B cell (primary cell): ENCODE data around the gene SEC23B. TPM values are rescaled to one million over a fixed set of nuclear protein-coding genes. Genes with fewer than 3 reads are reported as not detected.

Source experiments
- ATAC-seq: fragments of 200-7000 bp; cut with Tn5 transposase; one replicate; pipeline ENCODE4 v1.10.0; 2021; ENCODE audit warnings: low read depth, mild to moderate bottlenecking, moderate number of reproducible peaks, moderate library complexity
- CTCF ChIA-PET: fragments of 350-600 bp; sonication (Branson Sonifier 250); formaldehyde crosslinking; loops from one replicate; lab custom pipeline; 2021; ENCODE audit warnings: antibody characterized with exemption, inconsistent platforms; lab: Charles Lee
- POLR2A ChIA-PET: fragments of 350-600 bp; sonication (Branson Sonifier 250); formaldehyde crosslinking; loops from one replicate; lab custom pipeline; 2021; ENCODE audit warnings: antibody characterized with exemption; lab: Charles Lee
- DNase-seq: peaks from one replicate; pipeline ENCODE4 v3.0.0; 2013
- H2AFZ ChIP-seq: 2 replicates; pipeline ENCODE4 v1.6.1; 2012; ENCODE audit warnings: mild to moderate bottlenecking, low read depth, low read length; ENCODE audit not compliant: insufficient read depth, poor library complexity, severe bottlenecking
- H3K27ac ChIP-seq, 2 donors: 1 replicate in 1 of 2; 2 replicates in 1 of 2; pipeline ENCODE4 v1.5.1; 2012 to 2013; ENCODE audit warnings: low read length in 2 of 2, mild to moderate bottlenecking in 2 of 2, moderate library complexity in 1 of 2
- H3K27me3 ChIP-seq, 4 experiments: fragments of 200-600 bp in 1 of 4; sonication (generic) in 1 of 4; replicated peaks in 1 of 4; 1 replicate in 2 of 4; 2 replicates in 2 of 4; pipeline versions ENCODE4 v1.6.1 to v1.7.0; 2013 to 2016; ENCODE audit warnings: low read length in 3 of 4, mild to moderate bottlenecking in 2 of 4, mixed read lengths in 1 of 4, moderate library complexity in 1 of 4; ENCODE audit not compliant: insufficient read depth in 4 of 4, control insufficient read depth in 3 of 4; ENCODE audit errors: control extremely low read depth in 1 of 4
- H3K36me3 ChIP-seq, 2 experiments: replicated peaks in 1 of 2; 1 replicate in 1 of 2; 2 replicates in 1 of 2; pipeline versions ENCODE4 v1.6.1 to v1.7.1; 2013; ENCODE audit warnings: low read length in 1 of 2; ENCODE audit not compliant: insufficient read depth in 2 of 2, control insufficient read depth in 1 of 2; ENCODE audit errors: control extremely low read depth in 1 of 2, extremely low read depth in 1 of 2
- H3K4me1 ChIP-seq, 2 donors: fragments of 200-600 bp in 1 of 2; sonication (generic) in 1 of 2; 1 replicate in 1 of 2; 2 replicates in 1 of 2; pipeline versions ENCODE4 v1.5.1 to v1.6.1; 2013 to 2017; ENCODE audit warnings: low read length in 2 of 2; ENCODE audit not compliant: control insufficient read depth in 2 of 2, insufficient read depth in 2 of 2
- H3K4me2 ChIP-seq: replicated peaks from 2 replicates; pipeline ENCODE3; 2012; ENCODE audit warnings: mild to moderate bottlenecking, low read depth, low read length; ENCODE audit not compliant: poor library complexity, severe bottlenecking
- H3K4me3 ChIP-seq, 5 experiments: fragments of 200-600 bp in 1 of 5; sonication (generic) in 1 of 5; 1 replicate in 3 of 5; 2 replicates in 2 of 5; pipeline versions ENCODE4 v1.5.1 to v1.7.0; 2011 to 2016; ENCODE audit warnings: low read length in 4 of 5, mild to moderate bottlenecking in 4 of 5, low read depth in 2 of 5, control low read depth in 1 of 5, moderate library complexity in 1 of 5; ENCODE audit not compliant: insufficient read depth in 1 of 5; ENCODE audit errors: control extremely low read depth in 1 of 5, extremely low read depth in 1 of 5
- H3K79me2 ChIP-seq: fragments of 200-600 bp; sonication (generic); one replicate; pipeline ENCODE4 v1.6.0; 2016; ENCODE audit warnings: low read length; ENCODE audit not compliant: control insufficient read depth, insufficient read depth
- H3K9ac ChIP-seq: fragments of 200-600 bp; sonication (generic); 2 replicates; pipeline ENCODE4 v1.6.1; 2017; ENCODE audit warnings: mild to moderate bottlenecking, low read length, moderate library complexity
- H3K9me3 ChIP-seq, 3 donors: one replicate each; pipeline versions ENCODE4 v1.6.1 to v1.7.1; 2013; ENCODE audit warnings: low read length in 2 of 3; ENCODE audit not compliant: control insufficient read depth in 2 of 3, insufficient read depth in 1 of 3; ENCODE audit errors: control extremely low read depth in 1 of 3
- H4K20me1 ChIP-seq: 2 replicates; pipeline ENCODE4 v1.6.0; 2012; ENCODE audit warnings: mild to moderate bottlenecking, low read length; ENCODE audit not compliant: insufficient read depth, control insufficient read depth, poor library complexity, severe bottlenecking
- H3K27ac Mint-ChIP-seq: one replicate; pipeline ENCODE4 v1.8.0; 2021; ENCODE audit warnings: mixed read lengths
- H3K27me3 Mint-ChIP-seq: one replicate; pipeline ENCODE4 v1.8.0; 2021; ENCODE audit warnings: mixed read lengths
- H3K4me1 Mint-ChIP-seq: one replicate; pipeline ENCODE4 v1.8.0; 2021; ENCODE audit warnings: mixed read lengths
- H3K4me3 Mint-ChIP-seq: one replicate; pipeline ENCODE4 v1.8.0; 2021; ENCODE audit warnings: mixed read lengths
- H3K9me3 Mint-ChIP-seq: one replicate; pipeline ENCODE4 v1.8.0; 2022; ENCODE audit warnings: mixed read lengths; ENCODE audit not compliant: insufficient read depth
- EZH2 ChIP-seq: IDR thresholded peaks from 2 replicates; pipeline ENCODE4 v1.6.1; 2012; ENCODE audit warnings: borderline replicate concordance, low read depth, mild to moderate bottlenecking, moderate library complexity, low read length; ENCODE audit not compliant: insufficient read depth, poor library complexity, severe bottlenecking
- WGBS: methylation state at CpG from one replicate; pipeline ENCODE4 v1.1.5; 2013; ENCODE audit warnings: missing lambda C conversion rate; ENCODE audit not compliant: insufficient coverage; 5-methylcytosine and 5-hydroxymethylcytosine counted together
- intact Hi-C: fragments of 100-400 bp; cut with micrococcal nuclease; formaldehyde crosslinking; loops from one replicate; pipeline ENCODE4 v1.10.0; 2022
- polyA plus RNA-seq: library from polyadenylated mRNA; depleted of rRNA; stranded (reverse); fragments of >200 nt; gene quantifications from 2 replicates; pipeline ENCODE4 v1.2.3, GENCODE V29; 2012
- total RNA-seq, 2 donors: library from RNA; stranded (reverse); fragments of 120-200 nt in 1 of 2; gene quantifications; 1 replicate in 1 of 2; 2 replicates in 1 of 2; pipeline versions ENCODE4 v1.2.3 to v1.2.4, GENCODE V29; 2013 to 2022
- TF ChIP-seq, protein P1 (sequence below): fragments of 200-600 bp; IDR thresholded peaks from one replicate; pipeline ENCODE4 v1.8.0; 2022; ENCODE audit warnings: antibody characterized with exemption, mild to moderate bottlenecking

SEC23B gene
- total and polyA plus RNA-seq, 2 donors (not counting 1 experiment from before 2014, with no cell fraction given) = 19.5 to 39.4 TPM

DNA sequence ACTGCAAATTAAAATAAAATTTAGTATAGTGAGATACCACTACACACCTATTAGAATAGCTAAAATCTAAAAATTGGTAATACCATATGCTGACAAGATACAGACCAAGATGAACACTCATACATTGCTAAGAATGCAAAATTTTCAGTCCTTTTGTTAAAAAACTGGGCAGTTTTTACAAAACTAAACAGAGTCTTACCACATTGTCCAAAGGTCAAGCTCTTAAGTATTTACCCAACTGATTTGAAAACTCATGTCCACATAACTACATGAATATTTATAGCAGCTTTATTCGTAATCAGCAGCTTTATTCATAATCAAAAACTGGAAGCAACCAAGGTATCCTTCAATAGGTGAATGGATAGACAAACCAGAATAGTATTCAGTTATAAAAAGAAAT is 30.5 kb upstream of the SEC23B start:
- Histone ChIP-seq H3K27ac (no peak overlapping the region), H3K4me2 (no peak overlapping the region), H3K4me1 (no peaks in the 10 kb centered on the region), H3K9ac (no peak overlapping the region), H3K79me2 (peaks cover under 1% of the 10 kb centered on the region), H3K27me3 (no peaks in the 10 kb centered on the region), H3K4me3 (no peak overlapping the region), H2AFZ (no peak overlapping the region), H3K36me3 (peaks cover 13 to 34% of the 10 kb centered on the region in 2 experiments), H4K20me1 (no peaks in the 10 kb centered on the region), H3K9me3 (no peaks in the 10 kb centered on the region)
- DNase-seq (no peak), ATAC-seq (no peak)
- H3K27ac Mint-ChIP-seq = no peak overlapping the region
- no peak for TF ChIP-seq EZH2
- TF ChIP-seq, protein P1, sequence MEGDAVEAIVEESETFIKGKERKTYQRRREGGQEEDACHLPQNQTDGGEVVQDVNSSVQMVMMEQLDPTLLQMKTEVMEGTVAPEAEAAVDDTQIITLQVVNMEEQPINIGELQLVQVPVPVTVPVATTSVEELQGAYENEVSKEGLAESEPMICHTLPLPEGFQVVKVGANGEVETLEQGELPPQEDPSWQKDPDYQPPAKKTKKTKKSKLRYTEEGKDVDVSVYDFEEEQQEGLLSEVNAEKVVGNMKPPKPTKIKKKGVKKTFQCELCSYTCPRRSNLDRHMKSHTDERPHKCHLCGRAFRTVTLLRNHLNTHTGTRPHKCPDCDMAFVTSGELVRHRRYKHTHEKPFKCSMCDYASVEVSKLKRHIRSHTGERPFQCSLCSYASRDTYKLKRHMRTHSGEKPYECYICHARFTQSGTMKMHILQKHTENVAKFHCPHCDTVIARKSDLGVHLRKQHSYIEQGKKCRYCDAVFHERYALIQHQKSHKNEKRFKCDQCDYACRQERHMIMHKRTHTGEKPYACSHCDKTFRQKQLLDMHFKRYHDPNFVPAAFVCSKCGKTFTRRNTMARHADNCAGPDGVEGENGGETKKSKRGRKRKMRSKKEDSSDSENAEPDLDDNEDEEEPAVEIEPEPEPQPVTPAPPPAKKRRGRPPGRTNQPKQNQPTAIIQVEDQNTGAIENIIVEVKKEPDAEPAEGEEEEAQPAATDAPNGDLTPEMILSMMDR = no peak
- no peaks in the 10 kb centered on the region for H3K9me3 Mint-ChIP-seq
- no CpG with 5 or more reads among the region's 1 CpG for WGBS
- CTCF ChIA-PET = interaction anchor here (0.6 kb wide), 1 partner anchor 1534 kb away, joined by 3 read pairs; no protein-coding TSS in a partner anchor
- H3K27me3 Mint-ChIP-seq = no peaks in the 10 kb centered on the region
- intact Hi-C loops = no loop called here
- no peaks in the 10 kb centered on the region for H3K4me1 Mint-ChIP-seq
- POLR2A ChIA-PET = no interaction called here
- no peak overlapping the region for H3K4me3 Mint-ChIP-seq

DNA sequence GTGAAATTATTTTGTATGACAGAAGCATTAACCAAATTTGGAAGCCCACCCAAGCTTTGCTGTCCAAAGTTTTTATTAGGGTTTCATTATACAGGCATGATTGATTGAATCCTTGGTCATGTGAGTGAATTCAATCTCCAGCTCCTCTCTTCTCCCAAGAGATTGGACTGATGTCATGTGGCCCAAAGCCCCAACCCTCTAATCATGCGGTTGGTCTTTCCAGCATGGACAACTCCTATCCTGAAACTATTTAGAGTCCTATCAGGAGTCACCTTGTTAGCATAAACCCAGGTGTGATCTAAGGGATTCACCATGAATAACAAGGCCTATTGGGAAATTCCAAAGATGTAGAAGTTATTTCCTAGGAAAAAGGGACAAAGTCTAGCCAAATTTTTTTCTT is 29.9 kb upstream of the SEC23B start:
- Histone ChIP-seq H4K20me1 (no peaks in the 10 kb centered on the region), H3K4me3 (no peak overlapping the region), H3K9ac (no peak overlapping the region), H3K36me3 (peaks cover 13 to 40% of the 10 kb centered on the region in 2 experiments), H2AFZ (no peak overlapping the region), H3K9me3 (no peaks in the 10 kb centered on the region), H3K4me2 (no peak overlapping the region), H3K27me3 (no peaks in the 10 kb centered on the region), H3K79me2 (no peaks in the 10 kb centered on the region), H3K4me1 (no peaks in the 10 kb centered on the region), H3K27ac (no peak overlapping the region)
- H3K4me3 Mint-ChIP-seq = no peak overlapping the region
- TF ChIP-seq, protein P1 = no peak
- TF ChIP-seq EZH2 = no peak
- ChIA-PET CTCF (no interaction called here), POLR2A (no interaction called here)
- ATAC-seq (no peak), DNase-seq (no peak)
- no peaks in the 10 kb centered on the region for H3K4me1 Mint-ChIP-seq
- no CpG with 5 or more reads among the region's 1 CpG for WGBS
- no peaks in the 10 kb centered on the region for H3K27me3 Mint-ChIP-seq
- H3K9me3 Mint-ChIP-seq = no peaks in the 10 kb centered on the region
- intact Hi-C loops = no loop called here
- H3K27ac Mint-ChIP-seq = no peak overlapping the region
